HepG2 (cell line): ENCODE data around the gene MAVS. TPM values are rescaled to one million over a fixed set of nuclear protein-coding genes. Genes with fewer than 3 reads are reported as not detected.

Experiments used
- CCAR2 ChIP-seq: fragments of 200-400 bp; formaldehyde crosslinking; optimal IDR thresholded peaks from 2 replicates; pipeline ENCODE3; 2018; ENCODE audit warnings: low read depth, mild to moderate bottlenecking, low read length, moderate library complexity
- ETV5 ChIP-seq: IDR thresholded peaks from 2 replicates; pipeline ENCODE4 v1.6.1; 2018; ENCODE audit warnings: missing biosample characterization, missing genetic modification reagents, inconsistent platforms, borderline replicate concordance
- PCBP1 ChIP-seq: fragments of 200-400 bp; formaldehyde crosslinking; IDR thresholded peaks from 2 replicates; pipeline ENCODE4 v1.6.1; 2017; ENCODE audit warnings: mild to moderate bottlenecking, low read depth, low read length, borderline replicate concordance
- RELA ChIP-seq: sonication (generic); formaldehyde crosslinking; IDR thresholded peaks from 2 replicates; pipeline ENCODE4 v1.4.0; 2020; ENCODE audit warnings: missing genetic modification reagents
- SP4 ChIP-seq: sonication (generic); formaldehyde crosslinking; IDR thresholded peaks from 2 replicates; pipeline ENCODE4 v1.8.1; 2023; ENCODE audit warnings: mild to moderate bottlenecking, missing genetic modification reagents
- STAT6 ChIP-seq: sonication (generic); formaldehyde crosslinking; IDR thresholded peaks from 2 replicates; pipeline ENCODE4 v1.4.0; 2020; ENCODE audit warnings: missing genetic modification reagents, mild to moderate bottlenecking, borderline replicate concordance
- XRCC5 ChIP-seq: fragments of 200-400 bp; formaldehyde crosslinking; optimal IDR thresholded peaks from 2 replicates; pipeline ENCODE3; 2017; ENCODE audit warnings: mild to moderate bottlenecking, low read length
- ZNF383 ChIP-seq: sonication (generic); formaldehyde crosslinking; IDR thresholded peaks from 2 replicates; pipeline ENCODE4 v1.4.0; 2020; ENCODE audit warnings: missing genetic modification reagents, mild to moderate bottlenecking, borderline replicate concordance
- ZNF550 ChIP-seq: sonication (generic); formaldehyde crosslinking; IDR thresholded peaks from 2 replicates; pipeline ENCODE4 v1.4.0; 2020; ENCODE audit warnings: mild to moderate bottlenecking, missing genetic modification reagents, borderline replicate concordance
- ZNF569 ChIP-seq: sonication (generic); formaldehyde crosslinking; IDR thresholded peaks from 2 replicates; pipeline ENCODE4 v1.5.0; 2020; ENCODE audit warnings: mild to moderate bottlenecking, missing genetic modification reagents, moderate library complexity, borderline replicate concordance
- ZNF615 ChIP-seq: sonication (generic); formaldehyde crosslinking; IDR thresholded peaks from 2 replicates; pipeline ENCODE4 v1.5.0; 2020; ENCODE audit warnings: mild to moderate bottlenecking, missing genetic modification reagents, borderline replicate concordance
- ZNF619 ChIP-seq: sonication (generic); formaldehyde crosslinking; IDR thresholded peaks from 2 replicates; pipeline ENCODE4 v1.4.0; 2020; ENCODE audit warnings: mild to moderate bottlenecking, missing genetic modification reagents
- ZNF740 ChIP-seq: sonication (generic); formaldehyde crosslinking; IDR thresholded peaks from 2 replicates; pipeline ENCODE4 v1.4.0; 2020; ENCODE audit warnings: missing genetic modification reagents
- polyA plus RNA-seq, 8 experiments: library from polyadenylated mRNA; depleted of rRNA in 3 of 8; stranded (reverse) in 7 of 8; unstranded in 1 of 8; fragments of >200 nt; fragmentation: Illumina TruSeq in 4 of 8; extraction: Trizol in 4 of 8; gene quantifications; 2 replicates each; pipeline versions ENCODE4 v1.2.1 to v1.2.3, GENCODE V29; 2011 to 2016; ENCODE audit warnings: low read depth in 4 of 8, missing spikeins in 1 of 8, mixed read lengths in 1 of 8; ENCODE audit not compliant: insufficient read depth in 1 of 8
- total RNA-seq, 5 experiments: library from RNA; depleted of rRNA; stranded (reverse); fragments of >200 nt; fragmentation: Illumina TruSeq; extraction: Trizol; gene quantifications; 2 replicates each; pipeline ENCODE4 v1.2.3, GENCODE V29; 2016; ENCODE audit warnings: low read depth in 1 of 5
- TF ChIP-seq, protein P1 (sequence below): sonication (generic); formaldehyde crosslinking; IDR thresholded peaks from 2 replicates; pipeline ENCODE4 v1.4.0; 2020; ENCODE audit warnings: missing genetic modification reagents
- TF ChIP-seq, protein P2 (sequence below): sonication (generic); formaldehyde crosslinking; IDR thresholded peaks from 2 replicates; pipeline ENCODE4 v1.5.0; 2020; ENCODE audit warnings: missing genetic modification reagents
- TF ChIP-seq, protein P3 (sequence below): sonication (generic); formaldehyde crosslinking; conservative IDR thresholded peaks from 2 replicates; pipeline ENCODE4 v1.8.0; 2022; ENCODE audit warnings: low read depth, missing genetic modification reagents

The MAVS gene
- total and polyA plus RNA-seq, 2 of the 13 experiments (the other 11 are each of a cell fraction or from before 2014, with no cell fraction given) = 27.3 to 36.6 TPM

DNA sequence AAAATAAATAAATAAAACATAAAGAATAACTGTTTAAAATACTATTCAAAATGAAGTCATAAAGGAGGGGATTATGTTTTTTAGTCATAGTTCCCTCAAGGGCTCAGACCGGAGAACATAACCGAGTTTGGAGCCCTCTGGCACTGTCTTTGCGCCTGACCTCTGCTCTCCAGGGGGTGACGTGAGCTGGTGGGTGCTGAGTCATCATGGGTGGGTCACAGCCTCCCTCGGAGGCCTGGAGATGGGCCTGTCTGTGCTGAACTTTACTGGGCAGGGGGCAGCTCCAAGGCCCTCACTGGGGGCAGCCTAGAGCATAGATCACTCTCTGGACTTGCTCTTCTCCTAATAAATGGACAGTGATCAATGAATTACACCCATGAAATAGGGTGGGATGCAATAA is 3.1 kb upstream of the MAVS start (continued):
- TF ChIP-seq, protein P1, sequence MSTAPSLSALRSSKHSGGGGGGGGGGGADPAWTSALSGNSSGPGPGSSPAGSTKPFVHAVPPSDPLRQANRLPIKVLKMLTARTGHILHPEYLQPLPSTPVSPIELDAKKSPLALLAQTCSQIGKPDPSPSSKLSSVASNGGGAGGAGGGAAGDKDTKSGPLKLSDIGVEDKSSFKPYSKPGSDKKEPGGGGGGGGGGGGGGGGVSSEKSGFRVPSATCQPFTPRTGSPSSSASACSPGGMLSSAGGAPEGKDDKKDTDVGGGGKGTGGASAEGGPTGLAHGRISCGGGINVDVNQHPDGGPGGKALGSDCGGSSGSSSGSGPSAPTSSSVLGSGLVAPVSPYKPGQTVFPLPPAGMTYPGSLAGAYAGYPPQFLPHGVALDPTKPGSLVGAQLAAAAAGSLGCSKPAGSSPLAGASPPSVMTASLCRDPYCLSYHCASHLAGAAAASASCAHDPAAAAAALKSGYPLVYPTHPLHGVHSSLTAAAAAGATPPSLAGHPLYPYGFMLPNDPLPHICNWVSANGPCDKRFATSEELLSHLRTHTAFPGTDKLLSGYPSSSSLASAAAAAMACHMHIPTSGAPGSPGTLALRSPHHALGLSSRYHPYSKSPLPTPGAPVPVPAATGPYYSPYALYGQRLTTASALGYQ (CRISPR knock-in tag) = no peak
- TF ChIP-seq ZNF740 (CRISPR knock-in tag) (no peak), ZNF550 (CRISPR knock-in tag) (no peak), XRCC5 (peak; percentile 88), ZNF619 (CRISPR knock-in tag) (no peak), CCAR2 (no peak), RELA (CRISPR knock-in tag) (no peak), ZNF569 (CRISPR knock-in tag) (no peak), ETV5 (CRISPR knock-in tag) (no peak), SP4 (CRISPR knock-in tag) (no peak), STAT6 (CRISPR knock-in tag) (no peak), ZNF383 (CRISPR knock-in tag) (no peak), ZNF615 (CRISPR knock-in tag) (no peak), PCBP1 (no peak)
- TF ChIP-seq, protein P2, sequence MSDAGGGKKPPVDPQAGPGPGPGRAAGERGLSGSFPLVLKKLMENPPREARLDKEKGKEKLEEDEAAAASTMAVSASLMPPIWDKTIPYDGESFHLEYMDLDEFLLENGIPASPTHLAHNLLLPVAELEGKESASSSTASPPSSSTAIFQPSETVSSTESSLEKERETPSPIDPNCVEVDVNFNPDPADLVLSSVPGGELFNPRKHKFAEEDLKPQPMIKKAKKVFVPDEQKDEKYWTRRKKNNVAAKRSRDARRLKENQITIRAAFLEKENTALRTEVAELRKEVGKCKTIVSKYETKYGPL (CRISPR knock-in tag) = no peak
- TF ChIP-seq, protein P3, sequence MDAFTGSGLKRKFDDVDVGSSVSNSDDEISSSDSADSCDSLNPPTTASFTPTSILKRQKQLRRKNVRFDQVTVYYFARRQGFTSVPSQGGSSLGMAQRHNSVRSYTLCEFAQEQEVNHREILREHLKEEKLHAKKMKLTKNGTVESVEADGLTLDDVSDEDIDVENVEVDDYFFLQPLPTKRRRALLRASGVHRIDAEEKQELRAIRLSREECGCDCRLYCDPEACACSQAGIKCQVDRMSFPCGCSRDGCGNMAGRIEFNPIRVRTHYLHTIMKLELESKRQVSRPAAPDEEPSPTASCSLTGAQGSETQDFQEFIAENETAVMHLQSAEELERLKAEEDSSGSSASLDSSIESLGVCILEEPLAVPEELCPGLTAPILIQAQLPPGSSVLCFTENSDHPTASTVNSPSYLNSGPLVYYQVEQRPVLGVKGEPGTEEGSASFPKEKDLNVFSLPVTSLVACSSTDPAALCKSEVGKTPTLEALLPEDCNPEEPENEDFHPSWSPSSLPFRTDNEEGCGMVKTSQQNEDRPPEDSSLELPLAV (CRISPR knock-in tag) = no peak
